Activated CD8-positive, alpha-beta memory T cell treated with anti-CD3 and anti-CD28 coated beads for 36 hours (primary cell): Measurements from ENCODE around the gene HEPACAM2. TPM values are rescaled to one million over a fixed set of nuclear protein-coding genes. Genes with fewer than 3 reads are reported as not detected.

ENCODE experiments used
- CTCF ChIA-PET: fragments of 350-600 bp; sonication (Branson Sonifier 250); formaldehyde crosslinking; loops from one replicate; lab custom pipeline; 2021; ENCODE audit warnings: antibody characterized with exemption; lab: Charles Lee
- POLR2A ChIA-PET: fragments of 350-600 bp; sonication (Branson Sonifier 250); formaldehyde crosslinking; loops from one replicate; lab custom pipeline; 2021; ENCODE audit warnings: antibody characterized with exemption; lab: Charles Lee
- total RNA-seq, 2 experiments: library from RNA; stranded (reverse); gene quantifications; one replicate each; pipeline ENCODE4 v1.2.3, GENCODE V29; 2021

The HEPACAM2 gene
- not detected for total RNA-seq

- ChIA-PET CTCF (no interaction called here), POLR2A (no interaction called here)
Measured at GRCh38 chr7:93226310-93226709, at the start of gene HEPACAM2. TSS of gene HEPACAM2 (minus strand) at chr7:93226469.

DNA sequence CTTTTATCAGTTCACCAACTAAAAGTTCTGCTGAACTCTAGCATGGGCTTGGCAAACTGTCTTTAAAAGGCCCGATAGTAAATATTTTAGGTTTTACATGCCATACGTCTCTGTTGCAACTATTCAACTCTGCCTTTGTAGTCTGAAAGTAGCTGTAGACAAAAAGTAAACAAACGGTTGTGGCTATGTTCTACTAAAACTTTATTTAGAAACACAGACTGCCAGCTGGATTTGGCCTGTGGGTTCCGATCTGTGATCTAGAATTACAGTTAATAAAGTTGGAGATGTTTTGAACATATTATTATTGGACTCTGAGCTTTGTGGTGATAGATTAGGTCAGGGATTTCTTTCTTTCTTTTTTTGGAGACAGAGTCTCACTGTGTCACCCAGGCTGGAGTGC lies 39.0 kb upstream of the HEPACAM2 start:
- CTCF ChIA-PET: interaction anchor here (1.2 kb wide), 1 partner anchor 14 kb away, joined by 3 read pairs; no protein-coding TSS in a partner anchor
- POLR2A ChIA-PET: no interaction called here

- CTCF ChIA-PET: no interaction called here
- POLR2A ChIA-PET: no interaction called here
Measured at GRCh38 chr7:93262535-93262934, 36.3 kb upstream of the HEPACAM2 start.

- POLR2A ChIA-PET: no interaction called here
- CTCF ChIA-PET: no interaction called here
Measured at GRCh38 chr7:93258661-93259060, 32.4 kb upstream of the HEPACAM2 start.

- CTCF ChIA-PET: no interaction called here
- POLR2A ChIA-PET: no interaction called here
Measured at GRCh38 chr7:93249491-93250148, 23.4 kb upstream of the HEPACAM2 start.

GRCh38 chr7:93245525-93246432 lies 19.5 kb upstream of the HEPACAM2 start:
- POLR2A ChIA-PET: no interaction called here
- CTCF ChIA-PET: interaction anchor here (0.7 to 1.3 kb wide), 2 partner anchors 11 to 183 kb away, joined by 3 read pairs; no protein-coding TSS in a partner anchor

DNA sequence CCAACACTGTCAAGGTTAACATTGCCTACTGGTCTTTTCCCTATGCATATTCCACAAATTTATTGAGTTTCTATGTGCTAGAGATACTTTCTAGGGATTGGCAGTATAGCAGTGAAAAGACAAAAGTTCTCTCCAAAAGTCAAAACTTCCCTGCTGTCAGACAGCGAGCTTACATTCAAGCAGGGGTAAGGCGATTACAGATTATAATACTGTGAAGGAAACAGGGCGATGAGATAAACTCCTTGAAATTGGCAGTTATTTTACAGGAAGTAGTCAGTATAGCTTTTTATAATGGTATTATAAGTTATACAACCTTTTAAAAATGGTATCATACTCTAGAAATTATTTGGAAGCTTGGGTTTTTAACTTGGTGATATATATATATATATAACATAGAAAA lies 15.8 kb upstream of the HEPACAM2 start:
- CTCF ChIA-PET: no interaction called here
- POLR2A ChIA-PET: no interaction called here

DNA sequence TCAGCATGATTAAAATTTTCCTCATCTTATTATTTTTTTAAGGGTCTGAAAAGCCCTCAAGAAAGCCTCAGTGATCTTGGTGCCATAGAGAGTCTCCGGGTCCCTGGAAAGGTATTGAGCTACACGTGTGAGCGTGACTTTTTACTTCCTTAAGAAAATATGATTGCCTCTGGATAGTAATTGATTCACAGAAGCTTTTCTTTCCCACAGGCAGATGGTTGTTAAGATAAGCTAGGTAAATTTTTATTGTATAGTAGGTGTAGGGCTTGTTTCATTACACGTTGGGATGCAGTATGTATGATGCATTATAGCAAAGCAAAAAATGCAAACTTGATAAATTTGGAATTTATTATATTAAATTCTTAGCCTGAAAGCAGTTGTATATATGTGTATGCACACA lies 13.6 kb upstream of the HEPACAM2 start:
- CTCF ChIA-PET: no interaction called here
- POLR2A ChIA-PET: interaction anchor here (1.9 kb wide), 1 partner anchor 8 kb away, joined by 5 read pairs; no protein-coding TSS in a partner anchor

DNA sequence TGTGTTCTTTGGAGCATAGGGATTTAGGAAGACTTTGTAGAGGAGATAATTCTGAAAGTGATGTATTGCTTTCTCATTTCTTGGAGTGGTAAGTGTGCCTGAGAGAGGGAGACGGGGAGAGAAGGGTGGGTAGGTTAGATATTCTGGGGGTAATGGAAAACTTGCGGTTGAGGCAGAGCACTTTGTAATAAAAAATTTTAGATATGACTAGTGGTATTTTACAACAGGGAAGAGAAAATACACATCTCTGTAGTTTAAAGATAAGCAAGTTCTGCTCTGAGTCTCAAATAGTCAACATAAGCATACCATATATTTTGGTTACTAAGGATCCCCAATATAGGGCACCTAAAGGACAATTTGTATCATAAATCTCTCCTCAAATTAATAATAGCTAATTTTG lies 12.5 kb upstream of the HEPACAM2 start:
- ChIA-PET POLR2A (no interaction called here), CTCF (no interaction called here)

GRCh38 chr7:93238131-93238530 lies 11.9 kb upstream of the HEPACAM2 start:
- ChIA-PET CTCF (no interaction called here), POLR2A (no interaction called here)

GRCh38 chr7:93235541-93235940 lies 9.3 kb upstream of the HEPACAM2 start:
- CTCF ChIA-PET: no interaction called here
- POLR2A ChIA-PET: interaction anchor here (0.6 kb wide), 1 partner anchor 12 kb away, joined by 3 read pairs; no protein-coding TSS in a partner anchor

DNA sequence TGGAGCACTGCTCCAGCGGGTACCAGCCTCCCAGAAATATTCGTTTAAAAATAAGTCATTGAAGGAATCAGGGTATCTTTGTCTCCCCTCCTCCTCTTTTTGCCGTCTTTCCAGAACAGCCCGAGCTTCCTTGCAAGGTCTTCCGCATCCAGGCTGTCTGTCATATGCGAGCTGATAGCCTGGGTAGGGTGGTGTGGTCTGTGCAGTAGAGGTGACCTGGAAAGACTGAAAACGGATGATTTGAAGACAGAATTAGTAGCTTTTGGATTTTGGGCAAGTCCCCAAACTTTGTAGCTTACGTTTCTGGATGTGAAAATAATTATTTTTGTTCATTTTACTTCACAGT lies 6.4 kb upstream of the HEPACAM2 start:
- ChIA-PET POLR2A (no interaction called here), CTCF (interaction anchor here (1.1 kb wide), 1 partner anchor 115 kb away, joined by 4 read pairs; the partner anchor contains the start of gene SAMD9)

DNA sequence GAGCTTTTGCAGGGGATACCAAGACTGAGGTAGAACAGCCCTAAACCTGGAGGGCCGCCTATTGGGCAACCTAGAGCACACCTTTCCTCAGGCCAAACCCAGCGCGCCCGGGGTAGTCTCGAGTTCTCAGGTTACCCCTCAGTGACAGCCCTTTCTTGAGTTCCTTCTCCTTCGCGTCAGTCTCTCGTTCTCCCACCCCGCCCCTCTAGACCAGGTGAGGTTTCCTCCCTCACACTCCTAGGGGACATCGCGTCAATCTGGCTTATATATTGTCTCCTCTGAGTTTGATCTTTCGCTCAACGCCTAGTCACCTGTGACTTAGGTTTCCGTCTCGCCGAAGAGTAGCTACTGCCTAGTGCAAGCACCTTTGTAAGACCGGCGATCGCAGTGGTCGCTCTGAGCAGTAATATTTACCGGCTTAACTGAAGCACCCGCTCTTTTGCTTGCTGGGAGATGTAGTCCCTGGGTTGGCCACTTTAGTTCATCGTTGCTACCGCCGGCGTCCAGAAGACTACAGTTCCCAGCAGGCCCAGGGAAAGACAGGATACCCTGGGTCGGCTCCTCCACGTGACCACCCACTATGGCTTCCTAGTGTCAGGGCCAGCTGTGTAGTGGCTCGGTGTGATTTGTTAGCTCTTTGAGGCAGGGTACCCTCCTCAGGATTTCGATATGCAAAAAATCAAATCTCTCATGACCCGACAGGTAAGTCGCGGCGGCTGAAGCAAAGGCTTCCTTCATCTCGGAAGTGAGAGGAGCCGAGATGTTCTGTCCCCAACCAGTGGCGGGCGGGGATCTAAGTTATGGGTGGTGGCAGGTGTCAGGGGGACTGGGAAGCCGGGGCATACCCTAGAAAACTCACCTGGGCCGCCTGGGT lies 5.8 kb upstream of the HEPACAM2 start, which contains the start of gene VPS50:
TSS of gene VPS50 (plus strand) at position 568 of the 874 bp plus-strand sequence. CDS start at position 670, 102 bp downstream.
- ChIA-PET CTCF (interaction anchor here (1.1 to 1.6 kb wide), 3 partner anchors 16 to 319 kb away, joined by 3 to 4 read pairs (median 3); partner anchors contain the start of gene SAMD9), POLR2A (interaction anchor here (0.9 kb wide), 1 partner anchor 9 kb away, joined by 5 read pairs; no protein-coding TSS in a partner anchor)

GRCh38 chr7:93231259-93231658 lies 5.0 kb upstream of the HEPACAM2 start:
- CTCF ChIA-PET: interaction anchor here (1.3 to 1.6 kb wide), 2 partner anchors 15 to 320 kb away, joined by 3 read pairs; no protein-coding TSS in a partner anchor
- POLR2A ChIA-PET: interaction anchor here (0.9 kb wide), 1 partner anchor 10 kb away, joined by 5 read pairs; no protein-coding TSS in a partner anchor

GRCh38 chr7:93228302-93228701 lies 2.0 kb upstream of the HEPACAM2 start:
- ChIA-PET CTCF (interaction anchor here (0.7 to 1.5 kb wide), 3 partner anchors 22 to 48 kb away, joined by 3 to 4 read pairs (median 3); no protein-coding TSS in a partner anchor), POLR2A (no interaction called here)

- CTCF ChIA-PET: no interaction called here
- POLR2A ChIA-PET: no interaction called here
Measured at GRCh38 chr7:93219868-93220267, 6.4 kb downstream of the HEPACAM2 start.

DNA sequence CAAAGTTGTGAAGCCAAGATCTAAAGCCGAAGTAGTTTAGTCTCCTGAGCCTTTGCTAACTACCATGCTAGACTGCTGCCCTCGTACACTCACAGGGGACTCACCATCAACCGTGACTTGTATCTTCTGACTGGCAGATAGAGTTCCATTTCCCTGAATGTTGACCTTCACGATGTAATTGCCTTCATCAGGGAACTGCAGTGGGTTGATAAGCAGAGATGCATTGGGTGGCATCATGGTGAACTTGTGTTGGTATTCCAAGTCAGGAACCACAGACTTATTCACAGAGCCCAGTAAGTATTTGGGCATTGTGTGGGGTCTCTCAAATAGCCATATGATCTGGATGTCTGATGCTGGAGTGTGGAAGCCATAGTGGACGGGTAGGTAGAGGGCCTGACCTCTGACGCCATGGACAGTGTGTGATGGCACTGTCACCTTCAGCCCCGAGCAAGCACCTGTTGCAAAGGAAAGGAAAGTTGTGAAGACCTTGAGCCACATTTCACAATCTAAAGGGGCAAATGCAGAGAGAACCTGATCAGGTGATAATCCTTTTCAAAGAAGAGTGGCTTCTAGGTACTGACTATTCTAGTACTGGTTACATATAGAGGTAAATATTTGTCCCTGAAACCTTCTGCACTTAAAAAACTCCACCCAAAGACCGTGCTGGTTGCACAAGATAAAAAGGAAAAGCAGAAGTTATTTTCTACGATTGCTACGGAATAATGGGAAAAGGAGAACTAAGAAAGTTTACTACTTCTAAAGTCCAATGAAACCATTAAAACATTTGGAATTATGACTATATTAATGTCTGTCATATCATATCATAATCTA lies 7.1 kb downstream of the HEPACAM2 start:
- ChIA-PET CTCF (no interaction called here), POLR2A (no interaction called here)

- ChIA-PET CTCF (no interaction called here), POLR2A (no interaction called here)
Measured at GRCh38 chr7:93212881-93213280, 13.4 kb downstream of the HEPACAM2 start.
